ENCODE measurements around the gene PLCB4. TPM values are rescaled to one million over a fixed set of nuclear protein-coding genes. Genes with fewer than 3 reads are reported as not detected.

PLCB4 gene
- total RNA-seq, 2 donors from 2014 or later, result 15.3 to 24.1 TPM

DNA sequence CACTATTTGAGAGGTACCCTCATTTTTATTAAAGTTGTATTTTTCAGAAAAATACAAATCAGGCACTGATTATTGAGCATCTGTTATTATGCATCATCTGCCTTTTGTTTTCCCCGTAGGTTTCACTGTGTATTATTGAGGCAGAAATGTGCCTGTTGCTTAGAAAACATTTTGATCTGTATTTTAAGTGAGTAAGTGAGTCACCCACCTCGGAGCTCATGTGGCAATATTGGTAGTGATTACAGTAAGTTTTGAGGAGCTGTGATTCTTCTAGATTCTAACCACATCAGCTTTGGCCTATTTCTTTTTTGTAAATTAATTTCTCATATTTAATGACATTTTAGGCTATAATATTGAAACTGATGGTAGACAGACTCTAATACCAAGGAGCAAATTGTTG lies 385.9 kb downstream of the PLCB4 start:
- Histone ChIP-seq H3K4me1 (ENCODE audit: control insufficient read depth in 1 of 2, low read depth in 2 of 2) (no peaks in the 10 kb centered on the region), H3K27ac (no peak overlapping the region), H3K9me3 (no peaks in the 10 kb centered on the region), H3K36me3 (no peaks in the 10 kb centered on the region), H3K4me3 (no peak overlapping the region), H3K27me3 (replicated peaks; ENCODE audit: insufficient read depth) (no peaks in the 10 kb centered on the region)
- ATAC-seq (ENCODE audit: insufficient number of reproducible peaks, low FRiP score, low read depth) (no peak), DNase-seq (ENCODE audit: low spot score) (no peak)
- TF ChIP-seq, protein P1, sequence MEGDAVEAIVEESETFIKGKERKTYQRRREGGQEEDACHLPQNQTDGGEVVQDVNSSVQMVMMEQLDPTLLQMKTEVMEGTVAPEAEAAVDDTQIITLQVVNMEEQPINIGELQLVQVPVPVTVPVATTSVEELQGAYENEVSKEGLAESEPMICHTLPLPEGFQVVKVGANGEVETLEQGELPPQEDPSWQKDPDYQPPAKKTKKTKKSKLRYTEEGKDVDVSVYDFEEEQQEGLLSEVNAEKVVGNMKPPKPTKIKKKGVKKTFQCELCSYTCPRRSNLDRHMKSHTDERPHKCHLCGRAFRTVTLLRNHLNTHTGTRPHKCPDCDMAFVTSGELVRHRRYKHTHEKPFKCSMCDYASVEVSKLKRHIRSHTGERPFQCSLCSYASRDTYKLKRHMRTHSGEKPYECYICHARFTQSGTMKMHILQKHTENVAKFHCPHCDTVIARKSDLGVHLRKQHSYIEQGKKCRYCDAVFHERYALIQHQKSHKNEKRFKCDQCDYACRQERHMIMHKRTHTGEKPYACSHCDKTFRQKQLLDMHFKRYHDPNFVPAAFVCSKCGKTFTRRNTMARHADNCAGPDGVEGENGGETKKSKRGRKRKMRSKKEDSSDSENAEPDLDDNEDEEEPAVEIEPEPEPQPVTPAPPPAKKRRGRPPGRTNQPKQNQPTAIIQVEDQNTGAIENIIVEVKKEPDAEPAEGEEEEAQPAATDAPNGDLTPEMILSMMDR (IDR thresholded peaks at IDR 0.05), result no peak

DNA sequence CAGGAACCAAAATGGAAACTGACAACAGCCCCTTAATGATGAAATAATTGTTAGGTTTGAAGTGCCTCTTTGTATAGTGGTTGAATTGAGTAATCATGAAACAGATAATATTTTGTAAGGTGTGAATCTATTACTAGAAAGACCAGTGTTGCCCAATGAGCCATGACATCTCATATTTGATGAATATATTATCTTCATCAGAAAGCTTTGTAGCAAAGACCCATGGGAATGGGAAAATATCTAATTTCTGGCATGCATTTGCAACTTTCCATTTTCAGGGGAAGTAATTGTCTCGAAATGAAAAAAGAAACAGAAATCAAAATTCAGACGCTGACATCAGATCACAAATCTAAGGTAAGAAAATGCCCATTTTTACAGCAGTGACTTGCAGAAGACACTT lies 388.2 kb downstream of the PLCB4 start:
- Histone ChIP-seq H3K36me3 (no peaks in the 10 kb centered on the region), H3K27ac (no peak overlapping the region), H3K4me3 (no peak overlapping the region), H3K27me3 (replicated peaks; ENCODE audit: insufficient read depth) (no peaks in the 10 kb centered on the region), H3K9me3 (no peaks in the 10 kb centered on the region), H3K4me1 (ENCODE audit: control insufficient read depth in 1 of 2, low read depth in 2 of 2) (peaks cover 2 to 17% of the 10 kb centered on the region in 2 donors)
- ATAC-seq (ENCODE audit: insufficient number of reproducible peaks, low FRiP score, low read depth), result no peak
- no peak for DNase-seq (ENCODE audit: low spot score)
- TF ChIP-seq, protein P1 (IDR thresholded peaks at IDR 0.05), result no peak

DNA sequence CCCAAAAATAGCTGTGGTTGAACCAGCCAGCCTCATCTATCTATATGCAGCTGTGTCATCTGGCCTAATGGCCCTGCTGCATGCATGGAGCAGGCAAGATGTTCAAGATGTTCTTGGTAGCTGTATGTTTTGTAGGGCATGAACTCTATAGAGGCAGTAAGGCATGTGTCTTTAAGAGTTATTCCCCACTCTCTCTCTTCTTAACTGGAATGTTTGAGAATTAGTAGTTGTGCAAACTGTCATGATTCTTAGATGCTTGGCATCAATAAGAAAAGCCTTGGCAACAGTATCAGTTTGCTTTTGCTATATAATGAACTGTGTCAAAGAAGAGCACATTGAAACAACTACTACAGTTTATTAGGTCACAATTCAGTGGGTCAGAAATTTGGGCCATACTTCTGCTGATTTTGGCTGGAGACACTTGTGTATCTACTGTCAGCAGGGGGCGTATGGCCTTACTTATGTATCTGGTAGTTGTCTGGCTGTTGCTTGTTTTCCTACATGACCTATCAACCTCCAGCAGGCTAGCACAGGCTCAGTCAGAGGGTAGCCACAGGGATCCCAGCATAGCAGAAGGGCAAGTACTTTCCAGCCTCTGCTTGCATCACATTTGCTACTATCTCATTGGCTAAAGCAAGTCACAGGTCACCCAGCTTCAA lies 389.4 kb downstream of the PLCB4 start:
- Histone ChIP-seq H3K9me3 (no peaks in the 10 kb centered on the region), H3K27me3 (replicated peaks; ENCODE audit: insufficient read depth) (no peaks in the 10 kb centered on the region), H3K36me3 (no peaks in the 10 kb centered on the region), H3K27ac (no peak overlapping the region), H3K4me3 (no peak overlapping the region), H3K4me1 (ENCODE audit: control insufficient read depth in 1 of 2, low read depth in 2 of 2) (peaks cover 2 to 17% of the 10 kb centered on the region in 2 donors)
- ATAC-seq (ENCODE audit: insufficient number of reproducible peaks, low FRiP score, low read depth) (no peak), DNase-seq (ENCODE audit: low spot score) (no peak)
- TF ChIP-seq, protein P1 (IDR thresholded peaks at IDR 0.05), result no peak

DNA sequence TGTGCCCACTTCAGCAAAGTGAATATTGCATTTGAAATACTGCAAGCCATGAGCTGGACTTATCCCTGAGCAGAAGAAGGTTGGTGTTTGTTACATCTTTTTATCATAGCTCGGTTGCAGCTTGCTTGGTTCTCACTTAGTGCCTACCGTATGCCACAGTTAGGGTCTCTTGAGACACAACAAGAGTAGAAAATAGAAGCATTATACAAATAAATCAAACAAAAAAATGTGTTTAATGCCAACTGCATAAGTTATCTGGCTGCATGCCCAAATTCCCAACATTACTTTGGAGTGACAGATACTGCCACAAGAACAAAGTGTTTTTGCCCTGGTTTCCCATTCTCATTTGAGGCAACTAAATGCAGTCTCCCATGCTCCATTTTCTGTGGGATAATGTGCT lies 391.6 kb downstream of the PLCB4 start:
- ATAC-seq (ENCODE audit: insufficient number of reproducible peaks, low FRiP score, low read depth), result no peak
- H3K27ac ChIP-seq, result no peak overlapping the region

DNA sequence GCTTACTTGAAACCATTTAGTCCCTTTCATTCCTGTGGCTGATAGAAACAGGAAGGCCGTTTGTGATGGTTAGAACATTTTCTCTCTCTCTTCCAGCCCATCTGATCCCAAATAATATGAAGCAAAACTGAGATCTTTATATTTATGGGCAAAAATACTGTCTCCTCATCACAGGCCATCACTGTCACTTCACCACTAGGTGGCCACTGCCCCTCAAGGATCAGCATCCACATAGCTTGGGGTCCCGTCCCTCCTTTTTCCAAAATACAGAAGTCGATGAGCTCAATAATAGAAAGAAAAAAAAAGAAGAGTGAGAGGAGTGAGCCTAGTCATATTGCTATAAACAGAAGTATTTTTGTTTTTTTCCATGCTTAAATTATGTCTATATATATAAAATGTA lies 399.1 kb downstream of the PLCB4 start:
- Histone ChIP-seq H3K4me1 (ENCODE audit: control insufficient read depth in 1 of 2, low read depth in 2 of 2) (no peaks in the 10 kb centered on the region), H3K36me3 (no peaks in the 10 kb centered on the region), H3K27ac (no peak overlapping the region), H3K4me3 (no peak overlapping the region), H3K27me3 (replicated peaks; ENCODE audit: insufficient read depth) (no peaks in the 10 kb centered on the region), H3K9me3 (no peaks in the 10 kb centered on the region)
- no peak for DNase-seq (ENCODE audit: low spot score)
- TF ChIP-seq, protein P1 (IDR thresholded peaks at IDR 0.05), result no peak
- ATAC-seq (ENCODE audit: insufficient number of reproducible peaks, low FRiP score, low read depth), result no peak

More for the DNA sequence above, 391.6 kb downstream of the PLCB4 start:
- TF ChIP-seq, protein P1 (IDR thresholded peaks at IDR 0.05), result no peak
- no peak overlapping the region for H3K4me3 ChIP-seq
- no peak for DNase-seq (ENCODE audit: low spot score)
- H3K27me3 ChIP-seq (replicated peaks; ENCODE audit: insufficient read depth), result no peaks in the 10 kb centered on the region
- no peaks in the 10 kb centered on the region for H3K9me3 ChIP-seq
- no peaks in the 10 kb centered on the region for H3K36me3 ChIP-seq
- peaks cover 2 to 17% of the 10 kb centered on the region in 2 donors for H3K4me1 ChIP-seq (ENCODE audit: control insufficient read depth in 1 of 2, low read depth in 2 of 2)

All from thoracic aorta (tissue), 2 donors.